HG03469 (cell line): ENCODE results near the gene CENPH.
"Not testable (repeated sequence)": the region's sequence is repeated elsewhere in the genome, so short reads cannot be mapped to it uniquely, and the experiment has no call there.

ENCODE experiments used
- ATAC-seq: cut with Tn5 transposase; IDR thresholded peaks from one replicate; pipeline ENCODE4 v1.9.1; 2021; ENCODE audit warnings: mild to moderate bottlenecking, moderate library complexity, moderate number of reproducible peaks; ENCODE audit not compliant: unreplicated experiment

Gene CENPH

GRCh38 chr5:69245031-69245430 is 55.6 kb downstream of the CENPH start:
- no peak for ATAC-seq

GRCh38 chr5:69248019-69248418 is 58.6 kb downstream of the CENPH start:
- no peak for ATAC-seq

GRCh38 chr5:69250593-69250992 is 61.2 kb downstream of the CENPH start:
- ATAC-seq = no peak

GRCh38 chr5:69252437-69252836 is 63.1 kb downstream of the CENPH start:
- ATAC-seq = no peak

GRCh38 chr5:69255940-69256339 is 66.6 kb downstream of the CENPH start:
- not testable (repeated sequence) for ATAC-seq

- no peak for ATAC-seq
These were observed 68.2 kb downstream of the CENPH start for GRCh38 chr5:69257577-69257976.
